ENCODE measurements around the gene ARPC2. TPM values are rescaled to one million over a fixed set of nuclear protein-coding genes. Genes with fewer than 3 reads are reported as not detected.

ARPC2 gene
- total RNA-seq, 1 experiment from 2014 or later, result 187 TPM

DNA sequence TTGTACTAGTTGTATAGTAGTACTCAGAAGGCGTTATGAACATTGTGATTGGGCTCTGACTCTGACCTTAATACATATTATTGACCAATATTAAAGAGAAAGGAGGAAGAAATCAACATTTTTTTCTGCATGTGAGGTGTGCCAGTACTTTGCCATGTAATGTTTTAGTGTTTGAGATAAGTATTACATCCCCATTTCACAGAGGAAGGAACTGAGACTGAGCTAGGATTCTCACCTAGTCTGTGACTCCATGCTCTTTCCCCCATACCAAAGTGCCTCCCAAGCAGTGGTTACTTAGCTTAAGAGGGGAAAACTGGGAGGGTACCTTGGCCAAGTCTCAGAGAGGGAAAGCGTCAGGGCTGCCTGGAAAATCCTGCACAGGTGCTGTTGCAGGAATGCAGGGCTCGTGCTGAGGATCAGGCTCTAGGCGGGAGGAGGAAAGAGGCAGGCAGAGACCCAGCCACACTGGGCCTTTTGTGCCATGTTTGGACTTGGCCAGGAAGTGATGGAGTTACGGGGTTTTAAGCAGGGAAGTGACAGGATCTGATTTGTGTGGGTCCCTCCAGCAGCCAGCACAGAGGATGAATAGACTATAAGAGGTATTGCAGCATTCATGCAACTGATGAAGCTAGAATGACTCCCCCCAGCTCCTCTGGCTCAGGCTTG lies 55.0 kb downstream of the ARPC2 start:
- peak overlapping the region; percentile 77; the same call in 1 of the 2 replicates for H3K9ac ChIP-seq (ENCODE audit: low read length)
- ChIA-PET CTCF (interaction anchor here (0.8 to 2.9 kb wide), 8 partner anchors 84 to 575 kb away, joined by 3 to 22 read pairs (median 4); partner anchors contain the start of gene CATIP), RAD21 (ENCODE audit: low non-redundant PET in 1 of 2, low total read pairs in 2 of 2, uncharacterized antibody in 2 of 2, unreplicated experiment in 2 of 2) (interaction anchor here in 1 of 2 experiments (0.5 kb wide), 1 partner anchor 105 kb away, joined by 3 read pairs; no protein-coding TSS in a partner anchor), POLR2A (interaction anchor here (2.4 kb wide), 1 partner anchor 15 kb away, joined by 19 read pairs; no protein-coding TSS in a partner anchor)
- peak overlapping the region; percentile 42; the same call in 1 of the 2 replicates for H3K27ac ChIP-seq (ENCODE audit: low read depth, low read length)
- DNase-seq (ENCODE audit: low read depth, low spot score) (no peak), ATAC-seq (no peak)
- peaks cover 23% of the 10 kb centered on the region for H3K79me2 ChIP-seq (ENCODE audit: insufficient read depth, low read length)
- H3K27me3 ChIP-seq (ENCODE audit: insufficient read depth, low read length), result no peaks in the 10 kb centered on the region
- H3K4me1 ChIP-seq (ENCODE audit: control insufficient read depth in 1 of 2, insufficient read depth in 2 of 2, low read length in 2 of 2), result peaks cover 13 to 28% of the 10 kb centered on the region in 2 experiments
- intact Hi-C loops (cut with micrococcal nuclease), result loop anchor here (1.0 to 5.0 kb wide), 5 partner anchors 85 to 575 kb away; no protein-coding TSS in a partner anchor
- TF ChIP-seq SIN3A (IDR thresholded peaks at IDR 0.05; ENCODE audit: low read depth) (no peak), TCF7L2 (IDR thresholded peaks at IDR 0.05; ENCODE audit: borderline replicate concordance, extremely low read depth, insufficient read depth, insufficient read length) (no peak), SRF (IDR thresholded peaks at IDR 0.05; ENCODE audit: low read depth) (no peak), SP1 (IDR thresholded peaks at IDR 0.05; ENCODE audit: low read depth) (no peak)
- peaks cover 27 to 34% of the 10 kb centered on the region in 2 experiments; a peak in 3 of 4 replicates for H3K36me3 ChIP-seq (ENCODE audit: control insufficient read depth in 1 of 2, insufficient read depth in 2 of 2, low read length in 2 of 2)
- no peaks in the 10 kb centered on the region for H3K9me3 ChIP-seq (ENCODE audit: control insufficient read depth in 1 of 2, insufficient read depth in 1 of 2, low read depth in 1 of 2, low read length in 2 of 2)
- no TSS peak for BruUV-seq (replicated peaks)
- peak overlapping the region in 1 of 2 experiments; percentile 91; a peak in 2 of 4 replicates for H3K4me3 ChIP-seq (replicated peaks in 1 of 2; ENCODE audit: low read depth in 1 of 2, low read length in 2 of 2)
- no peak overlapping the region for H2AFZ ChIP-seq (ENCODE audit: low read depth, low read length, poor library complexity, severe bottlenecking)
- H3K4me2 ChIP-seq (ENCODE audit: low read length), result peak overlapping the region; percentile 94
- H3K9me2 ChIP-seq (ENCODE audit: insufficient read depth), result no peaks in the 10 kb centered on the region
- H4K20me1 ChIP-seq (ENCODE audit: insufficient read depth), result no peaks in the 10 kb centered on the region

DNA sequence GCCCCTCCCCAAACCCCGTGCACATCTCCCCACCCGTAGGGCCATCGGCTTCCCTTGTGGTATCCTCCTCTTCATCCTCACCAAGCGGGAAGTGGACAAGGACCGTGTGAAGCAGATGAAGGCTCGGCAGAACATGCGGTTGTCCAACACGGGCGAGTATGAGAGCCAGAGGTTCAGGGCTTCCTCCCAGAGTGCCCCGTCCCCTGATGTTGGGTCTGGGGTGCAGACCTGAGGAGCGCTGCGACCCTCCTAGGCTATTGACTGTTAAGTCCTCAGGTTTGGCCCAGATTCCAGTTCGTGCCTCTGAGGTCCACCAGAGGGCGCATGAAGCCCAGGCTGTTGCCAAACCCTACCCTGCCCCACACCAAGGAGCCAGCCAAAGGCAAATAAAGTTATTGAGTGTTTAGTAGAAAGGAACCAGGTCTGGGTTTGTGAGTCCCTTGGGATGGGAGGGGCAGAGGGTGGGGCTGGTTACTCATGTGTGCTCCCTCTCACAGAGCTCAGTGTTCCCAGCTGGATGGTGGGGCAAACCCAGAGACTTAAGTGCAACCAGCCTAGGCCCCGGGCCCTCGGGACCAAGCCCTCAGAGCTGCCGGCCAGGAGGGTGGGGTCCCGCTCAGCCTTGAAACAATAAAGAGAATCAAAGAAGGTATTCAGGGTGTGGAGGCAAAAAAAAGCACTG lies 55.7 kb downstream of the ARPC2 start:
- peaks cover 23% of the 10 kb centered on the region for H3K79me2 ChIP-seq (ENCODE audit: insufficient read depth, low read length)
- CTCF ChIA-PET, result interaction anchor here (0.6 to 2.9 kb wide), 11 partner anchors 9 to 487 kb away, joined by 3 to 22 read pairs (median 4); partner anchors contain the start of genes CATIP and CTDSP1

More for the DNA sequence above, 55.7 kb downstream of the ARPC2 start:
- no peaks in the 10 kb centered on the region for H3K9me3 ChIP-seq (ENCODE audit: control insufficient read depth in 1 of 2, insufficient read depth in 1 of 2, low read depth in 1 of 2, low read length in 2 of 2)
- no peak for TF ChIP-seq TCF7L2 (IDR thresholded peaks at IDR 0.05; ENCODE audit: borderline replicate concordance, extremely low read depth, insufficient read depth, insufficient read length)
- TF ChIP-seq, protein P1, sequence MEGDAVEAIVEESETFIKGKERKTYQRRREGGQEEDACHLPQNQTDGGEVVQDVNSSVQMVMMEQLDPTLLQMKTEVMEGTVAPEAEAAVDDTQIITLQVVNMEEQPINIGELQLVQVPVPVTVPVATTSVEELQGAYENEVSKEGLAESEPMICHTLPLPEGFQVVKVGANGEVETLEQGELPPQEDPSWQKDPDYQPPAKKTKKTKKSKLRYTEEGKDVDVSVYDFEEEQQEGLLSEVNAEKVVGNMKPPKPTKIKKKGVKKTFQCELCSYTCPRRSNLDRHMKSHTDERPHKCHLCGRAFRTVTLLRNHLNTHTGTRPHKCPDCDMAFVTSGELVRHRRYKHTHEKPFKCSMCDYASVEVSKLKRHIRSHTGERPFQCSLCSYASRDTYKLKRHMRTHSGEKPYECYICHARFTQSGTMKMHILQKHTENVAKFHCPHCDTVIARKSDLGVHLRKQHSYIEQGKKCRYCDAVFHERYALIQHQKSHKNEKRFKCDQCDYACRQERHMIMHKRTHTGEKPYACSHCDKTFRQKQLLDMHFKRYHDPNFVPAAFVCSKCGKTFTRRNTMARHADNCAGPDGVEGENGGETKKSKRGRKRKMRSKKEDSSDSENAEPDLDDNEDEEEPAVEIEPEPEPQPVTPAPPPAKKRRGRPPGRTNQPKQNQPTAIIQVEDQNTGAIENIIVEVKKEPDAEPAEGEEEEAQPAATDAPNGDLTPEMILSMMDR (IDR thresholded peaks at IDR 0.05 in 2 of 3, conservative IDR thresholded peaks at IDR 0.05 in 1 of 3; ENCODE audit: borderline replicate concordance in 1 of 3, insufficient read depth in 1 of 3, low read depth in 2 of 3, low read length in 2 of 3), result peak in 2 of 3 experiments; percentile 87 to 92; a peak in 4 of 6 replicates
- peak; percentile 26 for TF ChIP-seq YY1 (IDR thresholded peaks at IDR 0.05; ENCODE audit: extremely low read depth, insufficient replicate concordance, low read depth, low read length)
- TF ChIP-seq RAD21 (IDR thresholded peaks at IDR 0.05; ENCODE audit: low read depth), result no peak
- POLR2A ChIA-PET, result no interaction called here
- no peaks in the 10 kb centered on the region for H3K27me3 ChIP-seq (ENCODE audit: insufficient read depth, low read length)
- peak overlapping the region; percentile 14; the same call in 1 of the 2 replicates for H3K4me2 ChIP-seq (ENCODE audit: low read length)
- peak overlapping the region; percentile 34 for H3K27ac ChIP-seq (ENCODE audit: low read depth, low read length)
- no peaks in the 10 kb centered on the region for H3K9me2 ChIP-seq (ENCODE audit: insufficient read depth)
- H2AFZ ChIP-seq (ENCODE audit: low read depth, low read length, poor library complexity, severe bottlenecking), result no peak overlapping the region
- H3K9ac ChIP-seq (ENCODE audit: low read length), result no peak overlapping the region
- RAD21 ChIA-PET (ENCODE audit: low non-redundant PET in 1 of 2, low total read pairs in 2 of 2, uncharacterized antibody in 2 of 2, unreplicated experiment in 2 of 2), result interaction anchor here in 1 of 2 experiments (1.2 kb wide), 1 partner anchor 14 kb away, joined by 3 read pairs; no protein-coding TSS in a partner anchor
- ATAC-seq, result peak; percentile 43
- peaks cover 13 to 28% of the 10 kb centered on the region in 2 experiments for H3K4me1 ChIP-seq (ENCODE audit: control insufficient read depth in 1 of 2, insufficient read depth in 2 of 2, low read length in 2 of 2)
- no peak overlapping the region for H3K4me3 ChIP-seq (replicated peaks in 1 of 2; ENCODE audit: low read depth in 1 of 2, low read length in 2 of 2)
- no TSS peak for BruUV-seq (replicated peaks)
- DNase-seq (ENCODE audit: low read depth, low spot score), result peak; percentile 85
- H3K36me3 ChIP-seq (ENCODE audit: control insufficient read depth in 1 of 2, insufficient read depth in 2 of 2, low read length in 2 of 2), result peaks cover 21 to 29% of the 10 kb centered on the region in 2 experiments; a peak in 3 of 4 replicates
- intact Hi-C loops (cut with micrococcal nuclease), result loop anchor here (1.0 to 5.0 kb wide), 5 partner anchors 85 to 574 kb away; no protein-coding TSS in a partner anchor
- no peaks in the 10 kb centered on the region for H4K20me1 ChIP-seq (ENCODE audit: insufficient read depth)

Data from HCT116 (cell line).